GM19351 (cell line): ENCODE measurements around the gene ZNF8.
A peak's percentile ranks its signal among the peaks of the same experiment; 100 is the strongest.
"Not testable (repeated sequence)": the region's sequence is repeated elsewhere in the genome, so short reads cannot be mapped to it uniquely, and the experiment has no call there.

Source experiments
- ATAC-seq: cut with Tn5 transposase; IDR thresholded peaks from one replicate; pipeline ENCODE4 v1.9.1; 2021; ENCODE audit warnings: mild to moderate bottlenecking, moderate library complexity; ENCODE audit not compliant: unreplicated experiment

Gene ZNF8

DNA sequence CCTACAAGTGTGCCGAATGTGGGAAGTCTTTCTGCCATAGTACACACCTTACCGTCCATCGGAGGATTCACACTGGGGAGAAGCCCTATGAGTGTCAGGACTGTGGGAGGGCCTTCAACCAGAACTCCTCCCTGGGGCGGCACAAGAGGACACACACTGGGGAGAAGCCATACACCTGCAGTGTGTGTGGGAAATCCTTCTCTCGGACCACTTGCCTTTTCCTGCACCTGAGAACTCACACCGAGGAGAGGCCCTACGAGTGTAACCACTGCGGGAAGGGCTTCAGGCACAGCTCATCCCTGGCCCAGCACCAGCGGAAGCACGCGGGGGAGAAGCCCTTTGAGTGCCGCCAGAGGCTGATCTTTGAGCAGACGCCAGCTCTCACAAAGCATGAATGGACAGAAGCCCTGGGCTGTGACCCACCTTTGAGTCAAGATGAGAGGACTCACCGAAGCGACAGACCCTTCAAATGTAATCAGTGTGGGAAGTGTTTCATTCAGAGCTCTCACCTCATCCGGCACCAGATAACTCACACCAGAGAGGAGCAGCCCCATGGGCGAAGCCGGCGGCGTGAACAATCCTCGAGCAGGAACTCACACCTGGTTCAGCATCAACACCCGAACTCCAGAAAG, 16.1 kb downstream of the ZNF8 start:
- ATAC-seq: no peak

DNA sequence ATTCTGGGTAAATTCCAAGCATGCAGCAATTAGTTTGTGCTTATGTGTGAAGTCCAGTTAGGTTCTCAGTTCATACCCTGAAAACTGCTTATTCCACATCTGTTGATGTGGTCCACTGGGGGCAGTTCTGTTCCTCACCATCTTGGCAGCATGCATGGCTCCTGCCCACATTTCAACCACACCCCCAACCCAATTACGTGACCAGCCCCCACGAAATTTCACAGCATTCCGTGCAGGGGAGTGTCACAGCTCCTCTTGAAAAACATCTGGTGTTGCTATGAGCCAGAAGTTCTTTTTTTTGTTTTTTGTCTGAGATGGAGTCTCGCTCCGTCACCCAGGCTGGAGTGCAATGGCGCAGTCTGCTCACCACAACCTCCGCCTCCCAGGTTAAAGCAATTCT, 17.3 kb downstream of the ZNF8 start:
- ATAC-seq: no peak

DNA sequence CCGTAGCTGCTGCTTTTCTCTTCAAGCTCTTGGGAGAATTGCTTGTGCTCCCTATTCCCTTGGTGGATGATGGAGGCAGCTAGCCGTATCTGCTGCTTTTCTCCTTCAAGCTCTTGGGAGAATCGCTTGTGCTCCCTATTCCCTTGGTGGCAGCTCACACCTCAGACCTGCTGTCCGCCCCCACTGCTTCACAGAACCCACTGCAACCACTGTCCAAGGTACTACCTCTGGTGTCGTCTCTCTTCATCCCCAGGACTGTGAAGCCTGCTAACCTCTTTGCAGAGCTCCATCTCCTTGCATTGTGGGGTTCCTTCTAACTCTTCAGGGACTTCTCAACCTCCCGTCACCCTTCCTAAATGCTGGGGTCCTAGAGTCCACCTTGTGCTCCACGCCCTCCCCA, 21.9 kb downstream of the ZNF8 start:
- ATAC-seq: no peak

DNA sequence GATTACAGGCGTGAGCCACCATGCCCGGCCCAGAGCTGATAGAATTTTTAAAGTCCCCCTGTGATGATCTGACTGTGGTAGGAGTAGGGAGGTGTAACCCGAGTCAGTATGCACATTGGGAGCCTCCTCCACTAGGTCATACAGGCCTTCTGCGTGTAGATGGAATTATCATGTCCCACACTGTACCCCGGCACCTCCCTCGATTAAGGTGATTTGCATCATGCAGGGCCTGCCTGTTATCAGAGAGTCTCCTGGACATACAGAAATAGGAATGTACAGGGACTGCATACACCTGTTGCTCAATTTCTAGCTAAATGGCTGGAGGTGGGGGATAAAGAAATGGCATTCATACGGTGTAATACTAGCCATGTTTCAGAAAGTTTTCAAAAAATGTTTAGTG, 25.5 kb downstream of the ZNF8 start:
- ATAC-seq: no peak

DNA sequence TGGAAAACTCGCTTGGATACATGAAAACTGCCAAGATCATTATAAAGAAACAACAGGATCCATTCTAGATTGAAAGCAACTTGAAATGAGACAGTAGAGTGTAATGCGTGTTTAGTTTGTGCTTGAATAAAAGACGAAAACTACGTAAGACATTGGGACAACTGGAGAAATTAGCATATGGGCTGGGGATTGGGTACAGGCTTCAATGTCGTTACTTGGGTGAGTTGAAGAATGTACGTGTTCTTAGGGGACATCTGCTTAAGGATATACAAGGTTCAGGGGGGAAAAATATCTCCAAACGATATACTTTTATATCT, 26.0 kb downstream of the ZNF8 start:
- ATAC-seq: no peak

DNA sequence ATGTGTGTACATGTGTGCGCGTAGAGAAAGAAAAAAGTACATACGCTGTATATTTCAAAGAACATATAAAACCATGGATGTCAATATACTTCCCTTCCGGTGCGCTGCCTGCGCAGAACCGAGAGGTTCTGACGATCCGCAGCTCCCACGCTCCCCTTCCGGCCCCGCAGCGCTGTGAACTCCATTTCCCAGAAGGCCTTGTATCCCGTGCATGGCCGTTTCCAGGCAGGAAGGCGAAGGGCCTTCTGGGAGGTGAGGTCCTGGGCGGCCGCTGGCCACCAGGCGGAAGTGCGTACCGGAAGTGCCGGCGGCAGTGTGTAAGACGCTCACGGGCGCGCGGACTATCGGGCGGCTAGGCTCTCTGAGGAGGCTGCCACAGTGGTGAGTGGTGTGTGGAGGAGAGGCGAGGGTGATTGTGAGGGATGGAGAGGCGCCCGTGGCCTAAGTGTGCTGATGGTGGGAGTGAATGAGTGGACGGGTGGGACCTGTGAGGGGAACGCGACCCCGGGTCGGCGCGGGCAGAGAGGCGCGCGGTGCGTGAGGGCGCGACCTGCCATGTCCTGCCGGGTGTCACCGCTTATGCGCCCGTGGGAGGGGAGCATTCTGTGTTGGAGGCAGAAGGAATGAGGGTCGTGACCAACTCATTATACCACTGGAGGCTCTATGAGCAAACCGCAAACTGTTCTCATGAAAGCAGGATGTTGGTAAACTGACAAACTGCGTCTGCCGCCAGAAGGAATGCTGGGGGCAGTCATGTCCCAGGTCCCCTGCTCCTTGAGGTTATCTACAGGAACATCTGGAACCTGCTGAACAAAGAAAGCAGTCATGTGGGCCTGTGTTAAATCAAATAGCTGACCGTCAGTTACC, 26.5 kb downstream of the ZNF8 start, which contains the start of gene ERVK3-1:
Gene ERVK3-1 (plus strand): TSS at position 313 of the 867 bp plus-strand sequence. CDS start 6,792 bp downstream, outside the sequence.
- peak; percentile 93 for ATAC-seq

DNA sequence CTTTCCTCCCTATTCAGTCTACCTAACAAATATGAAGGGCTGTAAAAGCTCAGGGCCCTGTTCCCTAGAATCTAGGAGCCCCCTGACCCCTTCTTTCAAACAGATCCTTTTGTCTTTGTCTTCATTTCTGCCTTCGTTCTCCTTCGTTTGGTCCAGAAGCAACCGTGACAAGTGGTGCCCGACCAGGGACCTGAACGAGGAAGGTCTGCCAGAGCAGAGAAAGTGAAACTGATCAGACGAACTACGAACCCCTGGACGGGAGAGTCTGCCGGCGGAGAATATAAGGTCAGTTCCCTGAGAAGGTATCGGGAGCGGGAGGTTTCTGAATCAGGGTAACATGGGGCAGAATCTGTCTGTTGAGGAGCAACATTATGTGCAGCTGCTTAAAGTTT, 27.2 kb downstream of the ZNF8 start:
- no peak for ATAC-seq

DNA sequence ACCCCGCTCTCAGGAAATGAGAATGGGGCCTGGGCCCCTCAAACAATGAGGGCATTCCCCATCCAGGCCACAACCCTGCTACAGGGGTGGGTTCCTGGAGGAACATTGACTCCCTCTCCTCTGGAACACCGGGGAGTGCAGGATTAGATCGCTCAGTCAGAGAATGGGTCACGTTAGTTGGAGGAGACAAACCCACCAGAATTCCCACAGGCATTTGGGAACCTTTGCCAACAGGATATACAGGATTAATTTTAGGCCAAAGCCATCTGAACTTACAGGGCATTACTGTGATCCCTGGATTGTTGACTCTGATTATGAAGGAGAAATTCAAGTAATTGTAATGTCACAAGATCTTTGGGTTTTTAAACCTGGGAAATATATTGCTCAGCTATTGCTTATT, 29.0 kb downstream of the ZNF8 start:
- no peak for ATAC-seq

DNA sequence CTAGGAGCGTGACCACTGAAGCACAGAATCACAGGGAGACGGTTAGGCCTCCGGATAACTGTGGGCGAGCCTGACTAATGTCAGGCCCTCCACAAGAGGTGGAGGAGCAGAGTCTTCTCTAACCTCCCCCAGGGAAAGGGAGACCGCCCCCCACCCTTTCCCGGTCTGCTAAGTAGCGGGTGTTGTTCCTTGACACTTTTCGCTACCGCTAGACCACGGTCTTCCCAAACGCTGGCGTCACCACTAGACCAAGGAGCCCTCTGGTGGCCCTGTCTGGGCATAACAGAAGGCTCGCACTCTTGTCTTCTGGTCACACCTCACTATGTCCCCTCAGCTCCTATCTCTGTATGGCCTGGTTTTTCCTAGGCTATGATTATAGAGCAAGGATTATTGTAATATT, 31.9 kb downstream of the ZNF8 start:
- not testable (repeated sequence) for ATAC-seq

DNA sequence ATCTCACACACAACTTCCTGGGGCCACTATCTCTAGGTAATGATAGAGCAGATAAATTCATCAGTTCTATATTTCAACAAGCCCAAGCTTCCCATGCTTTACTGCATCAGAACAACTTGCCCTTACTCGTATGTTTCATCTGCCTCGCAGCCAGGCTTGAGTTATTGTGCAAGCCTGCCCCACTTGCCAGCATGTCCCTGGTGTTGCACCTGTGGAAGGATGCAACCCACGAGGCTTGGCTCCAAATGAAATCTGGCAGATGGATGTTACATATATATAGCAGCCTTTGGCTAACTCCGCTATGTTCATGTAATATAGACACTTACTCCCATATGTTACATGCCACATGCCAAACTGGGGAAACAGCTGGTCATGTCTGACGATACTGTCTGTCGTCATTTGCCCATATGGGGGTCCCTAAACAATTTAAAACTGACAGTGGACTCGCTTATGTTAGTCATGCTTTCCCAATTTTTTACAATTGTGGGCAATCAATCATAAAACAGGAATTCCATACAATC, 32.6 kb downstream of the ZNF8 start:
- ATAC-seq: no peak

DNA sequence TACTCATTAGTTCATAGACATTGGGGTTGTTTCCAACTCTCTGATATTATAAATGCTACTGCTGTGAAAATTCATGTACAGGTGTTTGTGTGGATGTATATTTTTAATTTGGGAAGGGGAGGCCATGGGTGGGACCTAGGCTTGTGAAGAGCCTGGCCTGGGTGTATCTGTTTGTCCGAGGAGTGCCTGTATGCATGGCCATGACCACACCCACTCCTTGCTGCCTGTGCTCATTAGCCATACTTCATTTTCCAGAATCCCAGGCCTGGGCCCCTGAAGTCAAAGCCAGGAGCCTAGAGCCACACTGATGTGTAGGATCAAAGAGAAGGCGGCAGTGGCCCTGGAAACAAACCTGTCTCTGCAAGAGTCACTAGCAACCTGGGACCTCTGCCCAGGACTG, 36.8 kb downstream of the ZNF8 start:
- no peak for ATAC-seq

DNA sequence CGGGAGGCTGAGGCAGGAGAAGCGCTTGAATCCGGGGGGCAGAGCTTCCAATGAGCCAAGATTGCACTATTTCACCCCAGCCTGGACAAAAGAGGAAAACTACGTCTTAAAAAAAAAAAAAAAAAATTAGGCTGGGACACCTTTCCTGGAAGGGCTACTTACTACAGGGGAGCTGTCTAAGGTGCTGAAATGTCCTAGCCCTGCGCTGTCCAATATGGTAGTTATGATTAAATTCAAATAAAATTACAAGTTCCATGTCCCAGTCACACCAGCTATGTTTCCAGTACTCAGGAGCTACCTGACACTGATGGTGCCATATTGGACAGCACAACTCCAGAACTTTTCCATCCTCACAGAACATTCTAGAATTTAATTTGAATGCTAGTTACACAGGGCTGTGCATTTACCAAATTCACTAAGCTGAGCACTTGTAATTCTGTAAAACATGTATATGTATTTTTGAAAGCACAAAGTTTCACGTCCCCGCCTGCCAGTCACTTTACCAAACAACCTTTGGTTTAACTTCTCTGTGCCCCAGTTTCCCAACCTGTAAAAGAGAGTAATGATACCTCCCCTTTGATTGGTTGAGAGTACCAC, 38.8 kb downstream of the ZNF8 start:
- no peak for ATAC-seq

DNA sequence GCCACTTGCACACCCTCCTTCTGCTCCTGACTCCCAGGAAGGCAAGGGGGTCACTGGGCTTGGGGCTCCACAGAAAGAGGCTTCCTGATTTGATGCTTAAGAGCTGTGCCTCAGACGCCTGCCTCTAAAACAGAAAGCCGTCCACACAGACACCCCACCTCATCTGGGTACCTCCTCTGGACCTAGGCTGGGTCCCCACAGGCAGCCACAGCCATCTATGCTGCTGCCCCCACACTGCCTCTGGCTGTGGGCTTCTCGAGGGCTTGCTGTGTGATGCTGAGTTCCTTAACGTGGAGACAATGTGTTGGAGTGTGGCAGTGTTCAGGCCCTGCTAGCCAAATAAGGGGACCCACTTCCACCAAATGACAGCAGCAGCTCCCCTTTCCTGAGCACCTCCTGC, 39.5 kb downstream of the ZNF8 start:
- ATAC-seq: no peak

DNA sequence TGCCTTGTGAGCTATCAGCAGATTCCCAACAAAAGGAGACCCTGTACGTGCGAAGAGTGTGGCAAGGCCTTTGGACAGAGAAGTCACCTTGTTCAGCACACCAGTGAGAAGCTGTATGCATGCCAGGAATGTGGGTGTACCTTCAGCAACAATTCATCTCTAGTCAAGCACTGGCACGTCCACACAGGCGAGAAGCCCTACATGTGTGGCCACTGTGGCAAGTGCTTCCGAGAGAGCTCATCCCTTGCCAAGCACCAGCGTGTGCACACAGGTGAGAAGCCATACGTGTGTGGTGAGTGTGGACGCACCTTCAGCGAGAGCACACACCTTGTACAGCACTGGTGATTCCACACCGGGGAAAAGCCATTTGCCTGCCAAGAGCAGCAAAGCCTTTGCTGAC, 40.5 kb downstream of the ZNF8 start:
- ATAC-seq: no peak

DNA sequence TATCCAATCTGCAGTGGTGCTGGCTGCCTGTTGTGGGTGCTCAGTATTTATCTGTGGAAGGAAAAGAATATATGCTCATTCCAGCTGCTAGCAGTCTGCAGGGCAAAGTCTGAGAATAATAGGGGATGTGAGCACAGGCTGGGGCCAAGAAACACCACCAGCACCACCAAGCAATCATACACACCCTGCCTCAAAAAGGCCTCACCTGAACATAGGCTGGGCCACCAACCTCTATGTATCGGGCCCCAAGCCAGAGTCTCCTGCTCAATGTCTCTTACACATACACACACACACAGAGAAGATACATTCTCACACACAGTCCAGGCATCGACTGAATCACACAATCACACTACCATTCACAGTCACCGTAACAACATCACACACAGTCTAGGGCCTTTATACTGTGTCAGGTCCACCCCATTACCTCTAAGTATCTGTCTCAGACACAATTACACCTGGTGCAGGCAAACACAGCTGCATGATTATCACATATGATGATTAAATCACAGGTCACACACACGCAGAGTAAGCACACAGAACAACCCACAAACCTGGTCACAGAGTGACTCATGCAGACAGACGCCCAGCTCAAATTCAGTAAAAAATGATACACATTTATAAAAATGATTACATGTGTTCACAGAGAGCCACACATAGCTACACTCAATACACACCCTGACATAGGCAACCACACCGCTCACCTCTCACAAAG, 46.7 kb downstream of the ZNF8 start:
- ATAC-seq: no peak

DNA sequence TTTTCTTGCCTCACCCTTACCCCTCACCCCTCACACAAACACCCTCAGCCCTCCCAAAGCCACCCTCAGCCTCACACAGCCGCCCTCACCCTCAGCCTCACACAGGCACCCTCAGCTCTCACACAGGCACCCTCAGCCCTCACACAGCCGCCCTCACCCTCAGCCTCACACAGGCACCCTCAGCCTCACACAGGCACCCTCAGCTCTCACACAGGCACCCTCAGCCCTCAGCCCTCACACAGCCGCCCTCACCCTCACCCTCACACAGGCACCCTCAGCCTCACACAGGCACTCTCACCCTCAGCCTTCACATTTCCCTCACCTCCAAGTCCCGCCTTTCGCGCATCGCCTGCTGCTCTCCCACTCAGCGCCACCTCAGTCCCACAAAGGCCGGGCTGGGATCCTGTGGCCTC, 47.8 kb downstream of the ZNF8 start:
- no peak for ATAC-seq

DNA sequence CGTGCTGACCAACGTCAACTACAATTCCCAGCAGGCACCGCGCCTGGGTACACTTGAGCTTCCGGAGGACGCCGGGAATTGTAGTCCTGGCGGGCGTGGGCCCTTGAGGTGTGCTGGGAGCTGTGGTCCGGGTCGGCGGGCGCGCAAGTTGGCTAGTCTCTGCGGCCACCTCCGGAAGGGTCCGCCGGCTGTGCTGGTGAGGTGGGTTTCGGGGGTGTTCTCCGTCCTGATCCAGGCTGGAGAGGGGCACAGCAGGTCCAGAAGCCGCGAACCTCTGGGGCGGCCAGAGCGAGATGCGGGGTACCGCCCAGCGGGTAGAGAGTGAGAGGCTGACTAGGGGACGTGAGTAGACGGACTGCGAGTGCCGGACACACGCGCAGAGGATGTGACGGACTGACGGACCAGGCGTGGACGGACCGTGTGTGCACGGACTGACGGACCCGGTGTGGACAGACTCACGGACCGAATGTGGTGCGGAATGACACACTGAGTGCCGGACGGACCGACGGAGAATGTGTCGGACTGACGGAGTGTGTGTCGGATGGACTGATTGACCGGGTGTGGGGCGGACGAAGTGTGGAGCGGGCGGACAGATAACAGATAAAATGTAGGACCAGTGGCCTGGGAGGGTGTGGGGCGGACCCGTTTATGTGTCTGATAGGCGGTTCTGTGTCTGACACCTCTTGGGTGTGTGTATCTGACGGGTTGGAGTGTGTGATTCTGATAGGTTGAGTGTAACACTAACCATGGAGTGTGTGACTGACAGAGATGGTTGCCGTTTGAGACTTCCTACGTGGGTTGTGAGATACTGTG, 48.4 kb downstream of the ZNF8 start, which contains the start of gene ZSCAN22:
Gene ZSCAN22 (plus strand): TSS at position 81 of the 813 bp plus-strand sequence. CDS start 7,809 bp downstream, outside the sequence.
- peak; percentile 88 for ATAC-seq

DNA sequence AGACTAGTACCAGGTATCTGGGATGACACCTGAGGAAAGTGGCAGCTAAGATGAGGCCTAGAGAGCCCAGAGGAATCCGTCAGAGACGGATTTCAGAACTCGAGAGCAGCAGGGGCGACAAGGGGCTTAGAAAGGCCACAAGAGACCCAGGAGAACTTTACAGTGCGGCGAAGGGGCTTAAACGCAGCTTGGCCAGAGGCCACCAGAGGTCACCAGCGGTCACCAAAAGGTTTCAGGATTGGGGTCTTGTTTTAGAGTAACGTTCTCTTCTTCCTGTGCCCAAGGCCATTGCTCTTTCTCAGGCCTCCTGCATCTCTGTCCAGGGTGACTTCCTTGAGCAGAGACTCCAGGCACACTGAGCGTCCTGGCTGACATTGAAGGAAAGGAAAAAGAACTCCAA, 50.2 kb downstream of the ZNF8 start:
- no peak for ATAC-seq

DNA sequence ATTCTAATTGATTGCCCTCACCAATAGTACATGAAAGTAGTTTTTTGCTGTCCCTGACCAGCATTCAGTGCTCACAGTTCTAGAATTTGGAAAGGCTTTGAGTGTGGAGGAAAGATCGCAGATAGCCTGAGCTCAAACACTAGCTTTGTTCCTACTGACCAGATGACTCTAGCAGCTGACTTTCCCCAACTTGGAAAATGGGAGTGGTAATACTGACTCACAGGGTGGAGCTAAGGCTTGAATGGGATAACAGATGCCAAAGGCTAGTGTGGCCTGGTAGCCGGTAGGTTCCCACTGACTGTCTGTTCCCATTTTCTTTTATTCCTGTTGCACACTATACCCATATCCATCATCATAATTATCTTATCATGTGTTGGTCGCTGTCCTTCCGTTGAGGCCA, 51.7 kb downstream of the ZNF8 start:
- no peak for ATAC-seq

DNA sequence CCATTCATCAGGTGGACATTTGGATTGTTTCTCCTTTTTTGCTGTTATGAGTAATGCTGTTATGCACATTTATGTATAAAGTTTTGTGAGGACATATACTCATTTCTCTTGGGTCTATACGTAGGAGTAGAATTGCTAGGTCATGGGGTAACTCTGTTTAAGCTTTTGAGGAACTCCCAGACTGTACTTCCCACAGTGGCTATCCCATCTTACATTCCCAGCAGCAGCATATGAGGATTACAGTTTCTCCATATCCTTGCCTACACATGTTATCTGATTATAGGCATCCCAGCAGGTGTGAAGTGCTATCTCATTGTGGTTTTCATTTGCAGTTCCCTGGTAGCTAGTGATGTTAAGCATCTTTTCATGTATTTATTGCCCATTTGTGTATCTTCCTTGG, 53.9 kb downstream of the ZNF8 start:
- no peak for ATAC-seq
